BLaER1 (cell line): ENCODE results near the gene TCEAL9.

Experiments
- H3K27ac ChIP-seq: shearing (Covaris generic); formaldehyde crosslinking; 2 replicates; pipeline ENCODE4 v1.8.1; 2022
- H3K27me3 ChIP-seq: shearing (Covaris generic); formaldehyde crosslinking; 2 replicates; pipeline ENCODE4 v1.8.1; 2022
- H3K36me3 ChIP-seq: shearing (Covaris generic); formaldehyde crosslinking; 2 replicates; pipeline ENCODE4 v1.8.1; 2022
- H3K4me1 ChIP-seq: shearing (Covaris generic); formaldehyde crosslinking; 2 replicates; pipeline ENCODE4 v1.8.1; 2022
- H3K4me2 ChIP-seq: shearing (Covaris generic); formaldehyde crosslinking; 2 replicates; pipeline ENCODE4 v1.8.1; 2022
- H3K4me3 ChIP-seq: shearing (Covaris generic); formaldehyde crosslinking; 2 replicates; pipeline ENCODE4 v1.8.1; 2022
- H3K9ac ChIP-seq: shearing (Covaris generic); formaldehyde crosslinking; 2 replicates; pipeline ENCODE4 v1.8.1; 2022
- H3K9me3 ChIP-seq: shearing (Covaris generic); formaldehyde crosslinking; 2 replicates; pipeline ENCODE4 v1.8.1; 2022
- H4K20me1 ChIP-seq: shearing (Covaris generic); formaldehyde crosslinking; 2 replicates; pipeline ENCODE4 v1.8.1; 2022
- Cebpa-rat ChIP-seq: shearing (Covaris generic); IDR thresholded peaks from 2 replicates; pipeline ENCODE4 v1.8.1; 2022

TCEAL9 gene

DNA sequence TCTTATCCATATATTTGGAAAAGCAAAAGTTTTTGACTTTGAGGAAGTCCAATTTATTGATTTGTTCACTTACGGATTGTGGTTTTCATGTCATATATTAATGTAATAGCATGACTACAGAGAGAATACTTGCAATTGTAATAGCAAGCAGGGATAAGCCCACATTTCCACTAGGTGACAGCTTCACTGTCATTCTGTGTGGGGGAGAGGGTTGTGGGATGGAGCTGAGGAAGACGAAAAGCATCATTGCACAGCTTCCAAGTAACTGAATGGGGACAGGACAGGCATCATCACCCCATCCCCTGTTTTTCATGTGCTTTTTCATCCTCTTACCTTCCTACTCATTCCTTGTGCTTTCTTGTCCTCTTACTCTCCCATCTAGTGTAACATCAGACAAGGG lies 51.5 kb downstream of the TCEAL9 start:
- no peak overlapping the region for H3K9ac ChIP-seq
- no peak overlapping the region for H3K4me3 ChIP-seq
- H3K4me1 ChIP-seq: no peaks in the 10 kb centered on the region
- 0 out of 2 replicates have a peak, but pooled peaks cover 5% of the 10 kb centered on the region for H3K27me3 ChIP-seq
- no peak for TF ChIP-seq Cebpa-rat
- H3K36me3 ChIP-seq: no peaks in the 10 kb centered on the region
- H4K20me1 ChIP-seq: no peaks in the 10 kb centered on the region
- no peak overlapping the region for H3K27ac ChIP-seq
- H3K4me2 ChIP-seq: no peak overlapping the region
- no peaks in the 10 kb centered on the region for H3K9me3 ChIP-seq
